Anterior cingulate cortex (tissue), 58 donors: Measurements from ENCODE around the gene UQCRQ.

Experiments
- DNase-seq, 58 donors: peaks; one replicate each; lab custom pipeline; 2025; lab: John Stamatoyannopoulos, UW

Gene UQCRQ

GRCh38 chr5:132898094-132898493 lies 31.7 kb downstream of the UQCRQ start:
- no peak for DNase-seq

- DNase-seq = no peak
These were observed 34.6 kb downstream of the UQCRQ start for GRCh38 chr5:132901036-132901435.

DNA sequence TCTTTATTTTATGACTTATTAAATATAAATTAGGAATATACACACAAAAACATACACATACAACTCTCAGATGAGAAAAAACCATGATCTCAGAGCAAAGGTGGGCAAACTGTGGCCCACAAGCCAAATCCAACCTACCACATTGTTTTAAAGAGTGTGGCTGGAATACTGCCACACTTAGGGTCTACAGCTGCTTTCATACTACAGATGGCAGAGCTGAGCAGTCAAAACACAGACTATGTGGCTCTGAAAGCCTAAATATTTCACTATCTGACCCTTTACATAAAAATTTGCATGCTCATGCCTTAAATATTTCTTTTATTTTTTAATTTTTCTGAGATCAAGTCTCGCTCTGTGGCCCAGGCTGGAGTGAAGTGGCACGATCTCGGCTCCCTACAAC lies 35.3 kb downstream of the UQCRQ start:
- no peak for DNase-seq

DNA sequence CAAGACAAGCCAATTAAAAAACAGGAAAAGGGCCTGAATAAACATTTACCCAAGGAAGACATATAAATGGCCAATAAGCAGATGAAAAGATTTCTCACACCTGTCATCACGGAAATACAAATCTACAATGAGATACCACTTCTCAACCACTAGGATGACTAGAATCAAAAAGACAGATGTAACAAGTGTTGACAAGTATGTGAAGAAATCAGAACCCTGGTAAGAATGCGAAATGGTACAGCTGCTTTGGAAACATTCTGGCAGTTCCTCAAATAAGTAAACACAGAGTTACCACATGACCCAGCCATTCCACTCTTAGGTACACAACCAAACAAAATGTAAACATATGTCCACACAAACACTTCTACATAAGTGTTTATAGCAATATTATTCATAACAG lies 39.5 kb downstream of the UQCRQ start:
- no peak for DNase-seq

DNA sequence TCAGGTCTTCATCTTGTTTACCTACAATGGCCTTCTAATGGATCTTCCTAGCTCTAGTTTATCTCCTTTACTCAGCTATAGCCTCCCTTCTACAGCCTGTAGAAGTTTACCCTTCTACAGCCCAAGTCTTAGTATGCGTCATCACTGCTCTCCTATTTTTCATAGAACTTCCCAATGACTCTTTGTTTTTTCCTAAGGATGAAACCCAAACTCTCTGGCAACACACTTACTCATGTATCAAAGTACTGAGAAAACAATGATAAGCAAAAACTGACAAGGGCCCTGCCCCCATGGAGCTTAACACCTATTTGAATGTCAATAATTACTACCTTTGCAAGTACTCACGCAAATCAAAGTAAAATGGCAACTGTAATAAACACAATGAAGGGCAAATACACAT lies 40.7 kb downstream of the UQCRQ start:
- no peak for DNase-seq

- no peak for DNase-seq
These were observed 43.3 kb downstream of the UQCRQ start for GRCh38 chr5:132909702-132910101.

GRCh38 chr5:132915681-132916080 lies 49.2 kb downstream of the UQCRQ start:
- DNase-seq = no peak

DNA sequence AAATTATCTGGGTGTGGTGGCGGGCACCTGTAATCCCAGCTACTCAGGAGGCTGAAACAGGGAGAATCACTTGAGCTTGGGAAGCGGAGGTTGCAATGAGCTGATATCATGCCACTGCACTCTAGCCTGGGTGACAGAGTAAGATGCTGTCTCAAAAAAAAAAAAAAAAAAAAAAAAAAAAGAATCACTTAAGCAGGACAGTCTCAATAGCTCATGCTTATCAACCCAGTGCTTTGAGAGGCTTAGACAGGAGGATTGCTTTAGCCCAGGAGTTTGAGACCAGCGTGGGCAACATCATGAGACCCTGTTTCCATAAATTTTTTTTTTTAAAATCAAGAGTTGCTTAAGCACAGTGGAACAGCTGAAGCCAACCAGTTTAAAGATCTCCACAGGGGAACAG lies 49.6 kb downstream of the UQCRQ start:
- no peak for DNase-seq
